SIG-M5 (cell line): Measurements from ENCODE around the gene KCNK3.
"Not testable (repeated sequence)": the region's sequence is repeated elsewhere in the genome, so short reads cannot be mapped to it uniquely, and the experiment has no call there.

Experiments used
- DNase-seq: peaks from one replicate; lab custom pipeline; 2025; lab: John Stamatoyannopoulos, UW

Gene KCNK3

DNA sequence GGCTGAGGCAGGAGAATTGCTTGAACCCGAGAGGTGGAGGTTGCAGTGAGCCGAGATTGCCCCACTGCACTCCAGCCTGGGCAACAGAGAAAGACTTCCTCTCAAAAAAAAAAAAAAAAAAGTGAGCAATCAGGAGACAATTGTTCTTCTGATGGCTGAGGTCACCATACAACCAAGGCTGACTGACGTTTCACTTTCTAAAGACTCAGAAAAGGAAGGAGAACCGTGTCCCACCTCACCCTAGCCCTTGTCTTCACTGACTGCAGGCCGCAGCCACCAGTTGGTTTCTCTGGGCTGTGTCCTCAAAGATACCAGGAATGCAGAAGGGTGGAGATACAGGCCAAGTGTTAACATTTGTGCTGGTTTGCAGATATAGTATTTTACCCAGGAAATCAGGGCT, 63.8 kb downstream of the KCNK3 start:
- DNase-seq, result no peak

DNA sequence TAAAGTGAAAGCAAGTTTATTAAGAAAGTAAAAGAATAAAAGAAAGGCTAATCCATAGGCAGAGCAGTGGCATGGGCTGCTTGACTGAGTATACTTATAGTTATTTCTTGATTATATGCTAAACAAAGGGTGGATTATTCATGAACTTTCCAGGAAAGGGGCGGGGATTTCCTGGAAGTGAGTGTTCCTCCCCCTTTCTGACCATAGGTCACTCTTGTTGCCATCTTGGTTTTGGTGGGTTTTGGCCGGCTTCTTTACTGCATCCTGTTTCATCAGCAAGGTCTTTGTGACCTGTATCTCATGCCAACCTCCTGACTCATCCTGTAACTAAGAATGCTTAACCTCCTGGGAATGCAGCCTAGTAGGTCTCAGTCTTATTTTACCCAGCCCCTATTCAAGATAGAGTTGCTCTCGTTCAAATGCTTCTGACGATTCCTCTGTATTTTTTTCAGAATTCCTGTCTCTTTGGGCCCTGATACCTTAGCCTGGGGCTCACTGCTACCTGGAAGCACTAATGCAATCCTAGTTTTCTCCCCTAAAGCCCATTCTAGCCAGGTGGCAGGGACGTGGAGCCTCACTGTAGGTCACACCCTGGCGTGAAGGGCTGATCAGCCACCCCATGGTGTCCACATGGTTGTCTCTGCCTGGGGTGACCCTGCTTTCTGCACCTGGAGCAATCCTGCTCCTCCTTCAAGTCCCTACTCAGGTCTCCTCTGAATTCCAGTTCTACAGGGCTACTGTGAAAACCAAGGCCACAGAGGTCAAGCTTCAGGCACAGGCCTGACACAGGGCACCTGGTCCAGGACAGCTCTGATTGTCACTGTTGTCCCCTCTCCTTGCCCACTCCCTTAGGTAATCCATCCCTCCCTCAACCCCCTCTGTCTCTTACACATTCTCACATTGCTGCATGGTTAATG, 65.6 kb downstream of the KCNK3 start:
- no peak for DNase-seq

DNA sequence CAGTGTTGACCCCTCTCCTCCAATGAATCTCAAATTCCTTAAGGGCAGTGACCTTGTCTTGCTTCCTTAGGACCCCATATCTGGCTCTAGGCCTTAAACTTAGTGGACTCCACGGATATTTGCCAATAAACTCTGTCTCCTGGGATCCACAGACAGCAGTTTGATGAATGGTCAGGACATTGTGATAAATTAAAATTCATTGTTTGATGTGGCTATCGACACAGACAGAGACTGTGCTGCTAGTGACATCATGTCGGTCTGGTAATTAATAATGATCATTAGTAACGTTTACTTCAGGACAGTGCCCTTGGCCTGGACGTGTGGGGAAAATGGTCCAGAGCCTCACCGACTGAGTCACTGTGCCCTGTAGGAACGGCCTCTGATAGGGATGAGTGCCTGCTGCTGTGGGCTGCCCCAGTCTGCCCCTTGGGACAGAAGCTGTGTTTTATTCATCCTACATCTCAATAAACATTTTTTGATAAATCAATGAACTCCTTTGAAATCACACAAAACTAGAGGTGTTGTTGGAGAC, 66.3 kb downstream of the KCNK3 start:
- no peak for DNase-seq

DNA sequence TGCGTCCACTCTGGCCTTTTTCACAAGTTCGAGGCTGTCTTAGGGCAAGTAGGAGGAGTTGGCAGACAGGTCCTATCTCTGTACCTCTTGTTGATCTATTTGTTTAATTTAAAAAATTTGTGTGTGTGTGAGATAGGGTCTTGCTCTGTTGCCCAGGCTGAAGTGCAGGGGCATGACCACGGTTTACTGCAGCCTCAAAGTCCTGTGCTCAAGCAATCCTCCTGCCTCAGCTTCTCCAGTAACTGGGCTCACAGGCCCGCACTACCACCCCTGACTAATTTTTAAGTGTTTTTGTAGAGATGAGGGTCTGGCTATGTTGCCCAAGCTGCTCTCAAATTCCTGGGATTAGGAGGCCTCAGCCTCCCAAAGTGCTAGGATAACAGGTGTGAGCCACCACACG, 67.3 kb downstream of the KCNK3 start:
- DNase-seq, result no peak

DNA sequence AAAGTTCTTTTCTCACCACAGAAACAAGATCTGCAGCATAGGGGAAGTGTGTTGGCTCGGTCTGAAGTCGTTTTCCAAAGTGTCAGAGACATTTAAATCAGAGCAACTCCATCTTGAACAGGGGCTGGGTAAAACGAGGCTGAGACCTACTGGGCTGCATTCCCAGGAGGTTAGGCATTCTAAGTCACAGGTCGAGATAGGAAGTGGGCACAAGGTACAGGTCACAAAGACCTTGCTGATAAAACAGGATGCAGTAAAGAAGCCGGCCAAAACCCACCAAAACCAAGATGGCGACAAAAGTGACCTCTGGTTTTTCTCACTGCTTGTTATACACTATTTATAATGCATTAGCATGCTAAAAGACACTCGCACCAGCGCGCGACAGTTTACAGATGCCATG, 68.5 kb downstream of the KCNK3 start:
- not testable (repeated sequence) for DNase-seq

DNA sequence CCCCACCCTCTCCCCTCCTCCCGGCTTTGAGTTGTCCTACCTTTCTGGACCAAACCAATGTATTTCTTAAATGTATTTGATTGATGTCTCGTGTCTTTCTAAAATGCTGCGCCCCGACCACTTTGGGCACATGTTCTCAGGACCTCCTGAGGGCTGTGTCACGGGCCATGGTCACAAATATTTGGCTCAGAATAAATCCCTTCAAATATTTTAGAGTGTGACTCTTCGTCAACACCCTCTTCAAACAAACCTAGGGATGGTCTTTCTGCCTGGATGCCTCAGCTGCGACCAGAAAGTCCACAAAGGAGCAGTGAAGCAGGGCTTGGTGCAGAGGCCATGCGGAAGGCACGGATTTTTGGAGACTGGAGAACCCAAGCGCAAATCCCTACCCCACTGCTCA, 70.5 kb downstream of the KCNK3 start:
- DNase-seq, result no peak

DNA sequence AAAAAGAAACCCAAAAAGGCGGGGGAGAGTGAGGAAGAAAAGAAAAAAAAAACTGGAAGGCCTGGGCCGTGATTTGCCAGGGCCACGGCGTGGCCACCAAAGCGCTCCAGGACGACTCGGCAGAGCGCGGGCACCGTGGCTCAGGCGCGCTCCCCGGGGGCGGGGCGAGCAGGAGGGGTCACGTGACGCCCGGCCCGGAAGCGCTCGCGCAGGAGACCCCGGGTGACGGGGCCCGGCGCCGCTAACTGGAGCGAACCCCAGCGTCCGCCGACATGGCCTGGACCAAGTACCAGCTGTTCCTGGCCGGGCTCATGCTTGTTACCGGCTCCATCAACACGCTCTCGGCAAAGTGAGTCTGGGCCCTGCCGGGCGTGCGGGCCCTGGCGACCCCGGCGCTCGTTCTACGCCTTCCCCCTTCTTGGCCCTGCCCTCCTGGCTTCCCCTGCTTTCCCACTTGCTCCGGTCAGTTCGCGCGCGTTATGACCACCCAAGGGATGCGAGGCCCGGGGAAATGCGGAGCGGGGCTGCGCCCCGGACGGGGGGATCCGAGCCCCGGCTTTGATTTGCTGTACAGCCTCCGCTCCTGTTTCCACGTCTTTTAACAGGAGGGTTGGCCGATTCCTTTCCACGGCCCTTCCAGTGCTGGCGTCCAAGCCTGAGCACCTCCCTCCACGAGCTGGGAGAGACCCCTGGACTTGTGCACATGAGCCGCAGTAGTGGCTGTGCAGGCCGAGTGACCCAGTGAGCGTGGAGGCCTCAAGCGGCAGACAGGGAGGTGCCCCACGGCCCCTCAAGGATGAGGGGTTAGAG, 71.8 kb downstream of the KCNK3 start, which contains the start of gene SLC35F6:
Gene SLC35F6 (plus strand): TSS at position 207 of the 810 bp plus-strand sequence. CDS start 66 bp downstream, at position 273.
- DNase-seq, result no peak

DNA sequence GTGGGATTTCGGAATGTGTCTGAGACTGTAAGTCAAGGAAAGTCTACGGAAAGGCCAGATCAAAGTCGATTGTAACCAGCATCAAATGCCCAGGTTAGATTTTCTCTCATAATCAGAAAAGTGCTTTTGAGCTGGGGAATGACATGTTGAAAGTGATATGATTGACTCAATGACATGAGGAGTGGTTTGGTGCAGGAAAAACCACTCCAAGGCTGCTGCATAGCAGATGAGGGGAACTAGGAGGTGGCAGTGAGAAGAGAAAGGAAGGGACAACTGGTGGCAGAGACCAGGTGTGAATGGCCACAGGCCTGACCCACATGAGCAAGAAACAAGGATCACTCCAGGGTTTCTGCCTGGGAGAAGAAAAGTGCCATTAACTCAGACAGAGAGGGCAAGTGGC, 72.4 kb downstream of the KCNK3 start:
- DNase-seq, result no peak

DNA sequence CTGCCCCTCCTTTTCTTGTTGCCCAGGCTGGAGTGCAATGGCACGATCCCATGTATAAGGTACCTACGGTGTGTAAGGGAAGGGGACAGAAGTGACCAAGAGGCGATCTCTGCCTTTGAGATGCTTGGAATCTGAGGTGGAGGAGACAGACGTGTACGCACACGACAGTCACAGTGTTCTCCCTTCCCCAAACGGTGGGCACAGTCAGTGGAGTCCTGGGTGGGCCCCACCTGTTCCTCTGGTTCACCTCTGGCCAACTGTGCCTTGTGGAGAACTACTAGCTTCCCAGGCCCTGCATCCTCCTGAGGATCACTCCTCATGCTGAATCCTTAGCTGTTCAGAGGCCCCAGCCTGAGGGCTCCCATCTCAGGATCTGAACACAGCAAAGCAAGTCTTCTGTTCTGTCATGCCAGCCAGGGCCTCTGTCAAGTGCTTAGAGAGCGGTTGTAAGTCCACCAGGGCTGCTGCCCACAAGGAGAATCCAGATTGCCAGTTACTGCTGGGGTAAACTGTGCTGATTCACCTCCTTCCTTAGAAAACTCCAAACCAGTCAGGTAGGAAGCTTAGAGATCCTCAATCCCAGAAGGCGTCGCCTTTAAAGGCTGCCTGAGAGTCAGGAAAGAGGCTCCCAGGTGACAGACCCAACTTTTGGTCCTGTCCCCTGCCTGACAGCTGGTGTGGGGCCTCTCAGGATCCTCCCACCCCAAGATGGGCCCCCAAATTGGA, 73.1 kb downstream of the KCNK3 start:
- no peak for DNase-seq

DNA sequence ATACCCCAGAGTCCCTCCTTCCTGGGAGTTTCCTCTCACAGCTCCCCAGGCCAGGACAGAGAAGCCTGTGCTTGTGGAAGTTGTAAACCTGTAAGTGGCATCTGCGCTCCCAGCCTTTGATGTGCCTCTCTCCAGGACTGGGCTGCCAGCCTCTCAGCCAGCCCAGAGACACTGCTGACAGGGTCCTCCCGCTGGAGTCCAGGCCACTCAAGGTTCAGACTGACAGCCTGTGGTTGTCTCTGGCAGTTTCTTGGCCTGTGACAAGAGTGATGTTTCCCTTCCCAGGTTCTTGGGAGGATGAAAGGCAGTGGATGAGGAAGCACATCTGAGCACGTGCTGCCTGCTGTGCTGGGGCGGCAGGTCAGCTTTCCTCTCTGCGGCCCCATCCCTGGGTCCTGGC, 74.6 kb downstream of the KCNK3 start:
- no peak for DNase-seq

DNA sequence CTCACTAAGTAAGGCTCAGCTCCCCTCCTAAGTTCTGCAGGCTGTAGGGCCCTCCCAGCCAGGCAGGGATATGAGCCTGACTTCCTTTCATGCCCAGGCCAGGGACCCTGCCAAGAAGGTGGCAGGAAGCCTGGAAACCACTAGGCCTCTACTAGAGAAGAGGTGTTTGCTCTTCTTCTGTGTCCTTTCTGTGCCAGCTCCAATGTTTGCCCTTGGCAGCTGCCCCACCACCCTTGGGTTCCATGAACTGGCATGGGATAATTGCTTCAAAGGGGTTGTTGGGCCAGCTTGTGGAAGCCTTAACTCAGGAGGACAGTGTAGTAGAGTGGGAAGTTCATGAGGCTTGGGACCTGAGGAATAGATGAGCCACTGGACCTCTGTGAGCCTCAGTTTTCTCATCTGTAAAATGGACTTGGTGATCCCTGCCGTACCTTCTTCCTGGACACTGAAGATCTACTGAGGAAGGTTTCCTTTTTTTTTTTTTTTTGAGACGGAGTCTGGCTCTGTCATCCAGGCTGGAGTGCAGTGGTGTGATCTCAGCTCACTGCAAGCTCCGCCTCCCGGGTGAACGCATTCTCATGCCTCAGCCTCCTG, 75.5 kb downstream of the KCNK3 start:
- DNase-seq, result no peak

DNA sequence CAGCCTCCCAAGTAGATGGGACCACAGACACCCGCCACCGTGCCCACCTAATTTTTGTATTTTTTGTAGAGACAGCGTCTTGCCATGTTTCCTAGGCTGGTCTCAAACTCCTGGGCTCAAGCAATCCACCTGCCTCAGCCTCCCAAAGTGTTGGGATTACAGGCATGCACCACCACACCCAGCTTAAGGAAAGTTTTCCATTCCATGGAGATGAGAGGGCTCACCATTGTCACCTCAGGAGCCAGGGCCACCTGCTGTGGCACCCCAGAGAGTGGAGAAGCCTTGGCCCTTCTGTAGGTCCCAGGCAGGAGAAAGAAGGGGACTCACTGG, 76.2 kb downstream of the KCNK3 start:
- DNase-seq, result no peak

DNA sequence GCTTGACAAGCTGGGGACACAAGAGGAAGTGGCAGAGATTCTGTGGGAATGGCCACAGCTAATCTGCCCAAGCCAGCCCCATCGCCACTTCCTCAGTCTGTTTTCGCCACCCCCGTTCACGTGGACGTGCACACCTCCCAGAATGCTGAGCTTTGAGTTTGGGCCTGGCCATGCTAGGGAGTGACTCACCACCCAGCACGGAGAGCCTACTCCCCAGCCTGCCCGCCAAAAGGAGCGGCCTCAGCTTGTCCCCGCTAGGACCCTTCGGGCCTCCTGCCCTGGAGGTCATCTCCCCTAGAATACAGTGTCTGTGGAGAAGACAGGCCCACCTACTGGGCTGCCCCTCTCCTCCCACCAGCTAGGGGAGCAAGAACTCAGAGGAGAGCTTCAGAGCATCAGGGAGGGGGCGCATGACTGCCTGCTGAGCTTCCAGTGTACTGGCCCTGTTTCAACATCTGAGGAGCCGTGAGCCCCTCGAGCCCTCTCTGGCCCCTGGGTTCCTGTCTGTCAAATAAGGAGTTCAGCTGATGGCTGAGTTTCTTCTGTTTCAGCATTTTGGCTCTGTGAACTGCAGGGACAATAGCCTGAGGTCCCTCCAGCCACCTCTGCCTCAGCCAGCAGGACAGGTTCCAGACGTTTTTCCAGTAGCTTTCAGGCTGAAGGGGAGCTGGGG, 76.7 kb downstream of the KCNK3 start:
- peak; percentile 67 for DNase-seq

DNA sequence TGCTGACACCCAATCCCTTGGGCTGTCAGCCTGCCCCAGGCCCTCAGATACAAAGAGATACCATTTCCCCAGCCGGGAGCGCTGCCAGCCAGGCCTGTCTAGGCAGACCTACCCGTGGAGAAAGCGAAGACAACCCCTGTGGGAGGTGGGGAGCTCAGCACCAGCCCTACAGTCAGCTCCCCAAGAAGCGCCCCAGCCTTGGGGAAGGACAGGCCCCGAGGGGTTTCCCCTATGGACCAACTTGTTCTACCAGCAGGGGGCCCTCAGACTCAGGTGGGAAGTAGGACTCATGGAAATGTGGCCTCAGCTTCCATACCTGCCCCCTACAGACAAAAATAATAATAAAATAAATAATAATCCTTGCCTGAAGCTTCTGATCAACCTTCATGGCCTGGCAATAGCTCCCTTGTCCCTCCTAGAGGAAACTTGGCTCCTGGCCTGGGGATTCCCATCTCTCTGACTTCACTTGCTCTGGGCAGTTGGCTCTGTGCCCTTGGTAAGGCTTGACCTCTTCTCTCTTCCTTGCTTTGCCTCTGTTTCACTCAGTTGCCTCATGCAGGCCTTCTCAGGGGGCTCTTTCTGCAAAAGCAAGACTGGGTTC, 78.6 kb downstream of the KCNK3 start:
- DNase-seq, result no peak

DNA sequence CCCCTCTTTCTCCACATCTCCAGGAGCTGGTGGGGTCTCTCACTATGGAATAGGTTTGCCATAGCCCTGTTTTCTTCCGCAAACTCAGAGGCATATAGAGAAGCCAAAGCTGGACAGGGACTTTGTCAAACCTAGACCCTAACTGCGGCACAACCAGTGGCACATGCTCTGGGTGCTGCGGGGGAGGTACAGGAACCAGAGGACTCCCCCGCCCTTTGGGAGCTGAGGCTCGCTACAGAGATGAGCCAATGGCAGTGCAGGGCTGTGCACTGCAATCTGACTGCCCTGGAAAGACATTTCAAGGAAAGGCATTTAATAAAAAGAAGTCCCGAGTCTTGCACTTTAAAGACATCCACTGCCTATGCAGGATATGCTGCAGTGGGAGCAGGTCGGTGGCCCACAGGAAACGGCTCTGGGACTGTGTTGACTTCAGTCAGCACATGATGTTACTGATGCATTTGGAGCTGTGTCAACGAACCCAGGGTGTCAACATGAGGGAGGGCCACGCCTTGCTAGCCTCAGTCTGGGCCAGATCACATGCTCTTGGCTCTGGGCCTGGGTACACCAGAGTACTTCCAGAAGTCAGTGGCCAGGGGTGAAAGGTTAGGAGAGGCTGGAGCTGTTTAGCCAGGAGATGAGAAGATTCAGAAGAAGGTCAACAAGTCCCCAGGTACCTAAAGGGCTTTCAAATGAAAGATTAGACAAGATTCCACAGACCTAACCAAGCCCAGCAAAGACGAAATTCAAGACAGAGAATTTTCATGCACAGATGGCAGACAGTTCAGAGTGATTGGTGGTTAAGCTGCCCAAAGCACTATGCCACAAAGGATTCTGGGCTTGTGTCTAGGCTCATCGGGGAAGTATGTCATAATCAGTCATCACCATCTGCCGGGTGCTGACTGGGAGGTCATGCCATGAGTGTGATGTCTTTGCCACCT, 79.8 kb downstream of the KCNK3 start:
- DNase-seq, result no peak

DNA sequence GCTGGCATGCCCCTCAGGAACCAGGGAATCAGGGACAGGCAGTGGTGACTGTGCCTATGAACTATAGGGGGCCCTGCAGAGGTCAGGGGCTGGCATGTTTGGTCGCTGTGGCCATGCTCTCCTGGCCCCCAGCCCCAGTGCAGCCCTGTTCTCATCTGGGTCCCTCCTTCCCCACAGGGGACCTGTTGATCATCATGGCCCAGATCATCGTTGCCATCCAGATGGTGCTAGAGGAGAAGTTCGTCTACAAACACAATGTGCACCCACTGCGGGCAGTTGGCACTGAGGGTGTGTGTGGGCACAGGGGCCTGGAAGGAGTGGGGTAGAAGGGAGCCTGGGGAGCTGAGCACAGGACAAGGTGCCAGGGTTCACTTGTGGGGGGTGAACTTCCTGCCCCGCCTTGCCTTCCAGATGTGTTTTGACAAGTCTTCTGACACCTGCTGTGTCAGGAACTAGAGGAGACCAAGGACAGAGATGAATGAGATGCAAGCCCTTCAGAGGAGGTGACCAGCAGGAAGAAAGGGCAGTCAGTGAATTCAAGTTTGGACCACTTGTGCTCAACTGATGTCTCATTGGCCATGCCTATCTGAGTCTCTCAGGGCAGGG, 83.8 kb downstream of the KCNK3 start:
- DNase-seq, result no peak

DNA sequence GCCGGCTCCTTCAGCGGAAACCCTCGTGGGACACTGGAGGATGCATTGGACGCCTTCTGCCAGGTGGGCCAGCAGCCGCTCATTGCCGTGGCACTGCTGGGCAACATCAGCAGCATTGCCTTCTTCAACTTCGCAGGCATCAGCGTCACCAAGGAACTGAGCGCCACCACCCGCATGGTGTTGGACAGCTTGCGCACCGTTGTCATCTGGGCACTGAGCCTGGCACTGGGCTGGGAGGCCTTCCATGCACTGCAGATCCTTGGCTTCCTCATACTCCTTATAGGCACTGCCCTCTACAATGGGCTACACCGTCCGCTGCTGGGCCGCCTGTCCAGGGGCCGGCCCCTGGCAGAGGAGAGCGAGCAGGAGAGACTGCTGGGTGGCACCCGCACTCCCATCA, 85.6 kb downstream of the KCNK3 start:
- DNase-seq, result no peak

DNA sequence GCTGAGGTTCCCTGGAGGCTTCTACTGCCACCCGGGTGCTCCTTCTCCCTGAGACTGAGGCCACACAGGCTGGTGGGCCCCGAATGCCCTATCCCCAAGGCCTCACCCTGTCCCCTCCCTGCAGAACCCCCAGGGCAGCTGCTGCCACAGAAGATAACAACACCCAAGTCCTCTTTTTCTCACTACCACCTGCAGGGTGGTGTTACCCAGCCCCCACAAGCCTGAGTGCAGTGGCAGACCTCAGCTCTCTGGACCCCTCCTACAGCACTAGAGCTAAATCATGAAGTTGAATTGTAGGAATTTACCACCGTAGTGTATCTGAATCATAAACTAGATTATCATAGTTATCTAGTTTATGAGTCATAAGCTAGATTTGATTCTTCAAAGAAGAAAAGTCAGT, 86.0 kb downstream of the KCNK3 start:
- no peak for DNase-seq

DNA sequence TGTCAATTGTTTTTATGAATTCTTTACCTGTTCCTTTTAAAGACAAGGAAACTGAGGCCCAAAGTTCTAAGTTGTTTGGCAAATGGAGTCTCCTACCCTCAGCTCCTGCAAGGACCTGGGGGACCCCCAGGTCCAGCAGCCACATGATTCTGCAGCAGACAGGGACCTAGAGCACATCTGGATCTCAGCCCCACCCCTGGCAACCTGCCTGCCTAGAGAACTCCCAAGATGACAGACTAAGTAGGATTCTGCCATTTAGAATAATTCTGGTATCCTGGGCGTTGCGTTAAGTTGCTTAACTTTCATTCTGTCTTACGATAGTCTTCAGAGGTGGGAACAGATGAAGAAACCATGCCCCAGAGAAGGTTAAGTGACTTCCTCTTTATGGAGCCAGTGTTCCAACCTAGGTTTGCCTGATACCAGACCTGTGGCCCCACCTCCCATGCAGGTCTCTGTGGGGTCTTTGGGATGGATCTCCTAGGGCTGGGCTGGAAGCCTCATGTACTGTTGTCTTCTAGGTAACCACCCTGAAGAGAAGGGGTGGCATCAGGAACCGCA, 87.8 kb downstream of the KCNK3 start:
- no peak for DNase-seq
